ENCODE data around the gene ACAA1. TPM values are rescaled to one million over a fixed set of nuclear protein-coding genes. Genes with fewer than 3 reads are reported as not detected.

ACAA1 gene
- total RNA-seq, 1 donor from 2014 or later, result 88.3 TPM

DNA sequence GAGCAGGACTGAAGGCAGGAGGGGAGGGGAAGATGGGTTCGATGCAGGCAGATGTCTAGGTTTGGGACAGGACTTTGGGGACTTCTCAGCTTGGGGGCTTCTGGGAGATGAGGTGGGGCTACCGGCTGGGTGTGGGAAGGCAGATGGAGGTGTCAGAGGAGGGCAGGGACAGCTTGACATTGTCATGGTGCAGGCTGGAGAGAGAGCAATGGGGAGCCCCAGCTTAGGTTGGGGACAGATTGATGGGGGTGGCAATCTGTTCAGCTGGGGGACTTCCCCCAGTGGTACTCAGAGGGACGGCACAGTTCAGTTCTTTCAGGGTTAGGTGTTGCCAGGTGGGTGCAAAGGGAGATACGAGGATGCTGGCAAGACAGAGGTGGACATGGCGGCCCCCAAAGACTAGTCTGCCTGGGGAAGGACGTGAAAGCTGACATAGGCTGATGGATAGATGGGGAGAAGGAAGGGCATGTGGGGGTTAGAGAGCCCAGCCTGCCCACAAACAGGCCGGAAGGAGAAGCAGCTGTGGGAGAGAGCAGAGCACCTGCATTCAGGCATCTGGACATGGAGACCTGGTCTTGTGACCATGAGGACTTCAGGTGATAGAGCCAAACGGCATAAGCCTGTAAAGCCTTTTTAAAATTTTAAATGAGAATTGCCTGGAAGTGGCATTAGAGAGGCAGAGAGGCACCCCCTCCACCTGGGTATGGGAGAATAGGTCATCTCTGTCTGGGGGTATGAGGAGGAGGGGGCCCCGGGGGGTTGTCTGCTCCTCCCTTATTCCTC is 21.1 kb downstream of the ACAA1 start:
- ATAC-seq (no peak), DNase-seq (no peak)
- no peak overlapping the region for H3K4me3 ChIP-seq
- TF ChIP-seq, protein P1, sequence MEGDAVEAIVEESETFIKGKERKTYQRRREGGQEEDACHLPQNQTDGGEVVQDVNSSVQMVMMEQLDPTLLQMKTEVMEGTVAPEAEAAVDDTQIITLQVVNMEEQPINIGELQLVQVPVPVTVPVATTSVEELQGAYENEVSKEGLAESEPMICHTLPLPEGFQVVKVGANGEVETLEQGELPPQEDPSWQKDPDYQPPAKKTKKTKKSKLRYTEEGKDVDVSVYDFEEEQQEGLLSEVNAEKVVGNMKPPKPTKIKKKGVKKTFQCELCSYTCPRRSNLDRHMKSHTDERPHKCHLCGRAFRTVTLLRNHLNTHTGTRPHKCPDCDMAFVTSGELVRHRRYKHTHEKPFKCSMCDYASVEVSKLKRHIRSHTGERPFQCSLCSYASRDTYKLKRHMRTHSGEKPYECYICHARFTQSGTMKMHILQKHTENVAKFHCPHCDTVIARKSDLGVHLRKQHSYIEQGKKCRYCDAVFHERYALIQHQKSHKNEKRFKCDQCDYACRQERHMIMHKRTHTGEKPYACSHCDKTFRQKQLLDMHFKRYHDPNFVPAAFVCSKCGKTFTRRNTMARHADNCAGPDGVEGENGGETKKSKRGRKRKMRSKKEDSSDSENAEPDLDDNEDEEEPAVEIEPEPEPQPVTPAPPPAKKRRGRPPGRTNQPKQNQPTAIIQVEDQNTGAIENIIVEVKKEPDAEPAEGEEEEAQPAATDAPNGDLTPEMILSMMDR (IDR thresholded peaks at IDR 0.05), result no peak
- peaks cover 5% of the 10 kb centered on the region for H3K4me1 ChIP-seq
- peaks cover 24% of the 10 kb centered on the region for H3K36me3 ChIP-seq
- no peaks in the 10 kb centered on the region for H3K9me3 ChIP-seq
- H3K27ac ChIP-seq, result no peak overlapping the region
- H3K27me3 ChIP-seq (ENCODE audit: low read depth), result no peaks in the 10 kb centered on the region
- intact Hi-C loops (cut with DNase I), result no loop called here

DNA sequence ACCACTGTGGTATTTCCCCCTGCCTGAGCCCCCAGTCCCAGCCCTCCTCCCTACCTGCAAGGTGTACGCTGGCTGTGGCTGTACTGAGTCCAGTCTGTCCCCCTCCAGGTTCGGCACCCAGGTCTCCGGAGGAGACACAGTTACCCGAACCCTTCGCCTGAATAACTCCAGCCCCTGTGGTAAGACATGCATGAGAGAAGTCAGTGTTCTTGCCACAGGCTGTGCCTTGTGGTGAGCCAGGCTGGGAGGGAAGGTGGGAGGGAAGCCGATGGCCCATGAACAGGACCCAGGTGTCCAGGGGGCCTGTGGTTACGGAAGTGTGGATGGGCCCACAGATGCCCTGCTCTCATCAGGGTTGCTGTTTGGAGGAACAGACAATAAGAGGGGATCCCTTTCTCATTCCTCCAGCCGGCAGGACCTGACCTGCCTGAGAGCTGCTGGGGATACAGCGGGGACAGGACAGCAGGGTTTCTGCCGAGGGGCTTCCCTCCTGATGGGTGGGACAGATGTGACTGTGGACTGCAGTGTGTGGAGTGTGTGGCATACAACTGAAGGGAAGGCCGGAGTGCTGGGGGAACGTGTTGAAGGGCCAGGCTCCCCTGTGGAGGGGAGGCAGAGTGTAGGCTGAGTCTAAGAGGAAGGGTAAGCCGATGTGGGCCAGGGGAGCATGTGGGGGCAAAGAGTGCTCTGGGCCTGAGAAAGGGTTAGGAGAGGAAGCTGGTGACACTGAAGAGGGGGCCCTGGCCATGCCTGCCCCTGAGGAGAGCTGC is 21.9 kb downstream of the ACAA1 start:
- ATAC-seq (no peak), DNase-seq (no peak)
- no peaks in the 10 kb centered on the region for H3K9me3 ChIP-seq

DNA sequence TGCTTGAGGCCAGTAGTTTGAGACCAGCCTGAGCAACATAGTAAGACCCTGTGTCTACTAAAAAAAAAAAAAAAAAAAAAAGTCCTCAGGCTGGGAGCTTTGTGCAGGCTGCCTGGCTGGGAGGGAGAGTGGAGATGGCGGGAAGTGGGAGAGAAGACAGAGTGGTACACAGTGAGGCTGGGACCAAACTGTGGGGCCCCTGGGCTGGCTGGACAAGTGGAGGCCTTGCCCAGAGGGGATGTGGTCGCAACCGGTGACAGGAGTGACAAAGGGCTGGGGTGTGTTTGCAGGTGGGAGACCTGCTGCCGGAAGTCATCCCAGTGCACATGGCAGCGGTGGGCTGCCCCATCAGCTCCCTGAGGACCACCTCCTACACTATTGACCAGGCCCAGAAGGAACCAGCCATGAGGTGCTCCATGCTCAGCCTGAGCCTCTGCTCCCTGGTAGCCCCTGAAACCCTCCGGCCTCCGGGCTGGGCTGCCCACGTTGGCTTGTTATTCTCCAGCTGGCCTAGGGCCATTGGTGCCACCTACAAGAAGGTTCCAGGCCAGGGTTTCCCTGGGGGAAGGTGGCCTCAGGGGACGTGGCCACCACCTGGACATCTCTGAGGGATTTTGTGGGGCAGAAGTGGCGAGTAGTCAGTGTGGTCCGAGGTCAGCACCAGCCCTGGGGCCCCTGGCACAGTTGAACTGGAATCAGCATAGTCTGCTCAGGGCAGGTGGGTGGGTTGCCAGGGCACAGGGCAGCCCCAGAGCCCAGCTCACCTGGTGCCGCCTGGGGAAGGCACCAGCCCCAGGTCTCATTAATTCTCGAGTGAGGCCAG is 22.7 kb downstream of the ACAA1 start:
- Histone ChIP-seq H3K4me3 (no peak overlapping the region), H3K27me3 (ENCODE audit: low read depth) (no peaks in the 10 kb centered on the region), H3K36me3 (peaks cover 8% of the 10 kb centered on the region), H3K27ac (no peak overlapping the region), H3K9me3 (no peaks in the 10 kb centered on the region), H3K4me1 (peaks cover 5% of the 10 kb centered on the region)
- peak; percentile 34 for DNase-seq
- no peak for ATAC-seq
- TF ChIP-seq, protein P1 (IDR thresholded peaks at IDR 0.05), result no peak
- intact Hi-C loops (cut with DNase I), result no loop called here

More for the DNA sequence above, 21.9 kb downstream of the ACAA1 start:
- Histone ChIP-seq H3K27ac (no peak overlapping the region), H3K27me3 (ENCODE audit: low read depth) (no peaks in the 10 kb centered on the region), H3K36me3 (peaks cover 16% of the 10 kb centered on the region), H3K4me1 (peaks cover 5% of the 10 kb centered on the region), H3K4me3 (no peak overlapping the region)
- TF ChIP-seq, protein P1 (IDR thresholded peaks at IDR 0.05), result no peak
- intact Hi-C loops (cut with DNase I), result no loop called here

DNA sequence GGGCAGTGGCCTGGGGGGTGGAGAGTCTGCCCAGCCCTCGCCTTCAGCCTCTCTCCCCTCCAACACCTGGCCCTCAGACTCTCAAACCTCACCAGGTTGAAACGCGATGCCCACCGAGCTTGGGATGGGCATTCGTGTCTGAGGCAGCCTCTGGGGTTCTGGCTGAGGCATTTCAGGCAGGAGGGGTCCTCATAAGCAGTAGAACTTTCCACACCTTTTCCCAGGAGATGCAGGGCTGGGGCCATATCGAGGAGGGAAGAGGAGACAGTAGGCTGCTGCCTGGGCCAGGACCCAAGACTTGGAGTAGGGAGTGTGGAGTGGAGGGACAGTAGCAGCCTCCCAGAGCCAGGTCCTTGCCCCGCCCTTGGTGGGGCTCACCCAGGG is 24.6 kb downstream of the ACAA1 start:
- intact Hi-C loops (cut with DNase I), result no loop called here
- peak; percentile 35 for DNase-seq
- TF ChIP-seq, protein P1 (IDR thresholded peaks at IDR 0.05), result no peak
- no peaks in the 10 kb centered on the region for H3K9me3 ChIP-seq
- H3K4me1 ChIP-seq, result no peaks in the 10 kb centered on the region
- H3K36me3 ChIP-seq, result no peaks in the 10 kb centered on the region
- no peak overlapping the region for H3K4me3 ChIP-seq
- H3K27ac ChIP-seq, result no peak overlapping the region
- no peak for ATAC-seq
- no peaks in the 10 kb centered on the region for H3K27me3 ChIP-seq (ENCODE audit: low read depth)

DNA sequence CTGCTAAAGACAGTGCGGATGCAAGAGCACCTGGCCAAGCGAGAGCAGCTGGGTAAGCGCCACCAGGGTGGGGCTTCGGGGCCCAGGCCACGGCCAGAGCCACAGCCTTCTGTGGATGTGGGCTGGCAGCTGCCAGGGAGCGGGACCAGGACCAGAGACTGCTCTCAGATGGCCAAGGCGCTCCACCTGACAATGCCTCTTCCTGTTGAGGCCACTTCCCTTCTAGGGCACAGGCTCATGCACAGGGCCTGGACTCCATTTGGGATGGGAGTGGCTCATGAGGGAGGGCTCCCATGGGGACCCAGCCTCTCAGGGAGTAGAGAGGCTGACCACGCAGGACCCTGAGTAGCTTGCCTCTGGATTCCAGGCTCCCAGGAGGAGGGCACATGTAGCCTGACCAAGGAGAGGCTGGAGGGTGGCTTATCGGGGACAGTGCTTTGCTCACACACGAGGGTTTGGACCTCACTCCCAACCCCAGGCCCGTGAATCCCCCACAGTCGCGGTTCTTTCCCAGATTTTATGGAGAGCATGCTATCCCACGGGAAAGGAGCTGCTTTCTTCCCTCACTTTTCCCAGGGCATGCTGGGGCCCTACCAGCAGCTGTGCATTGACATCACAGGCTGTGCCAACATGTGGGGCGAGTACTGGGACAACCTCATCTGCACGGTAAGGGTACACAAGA is 25.1 kb downstream of the ACAA1 start:
- H3K27ac ChIP-seq, result no peak overlapping the region
- H3K27me3 ChIP-seq (ENCODE audit: low read depth), result no peaks in the 10 kb centered on the region
- H3K4me3 ChIP-seq, result no peak overlapping the region
- ATAC-seq (no peak), DNase-seq (peak; percentile 38)
- TF ChIP-seq, protein P1 (IDR thresholded peaks at IDR 0.05), result no peak
- H3K9me3 ChIP-seq, result no peaks in the 10 kb centered on the region
- intact Hi-C loops (cut with DNase I), result no loop called here
- H3K4me1 ChIP-seq, result no peaks in the 10 kb centered on the region
- H3K36me3 ChIP-seq, result no peaks in the 10 kb centered on the region
